H1 (cell line): ENCODE data around the gene LDLRAD1. TPM values are rescaled to one million over a fixed set of nuclear protein-coding genes. Genes with fewer than 3 reads are reported as not detected.
"Not testable (repeated sequence)": the region's sequence is repeated elsewhere in the genome, so short reads cannot be mapped to it uniquely, and the experiment has no call there.

Experiments
- CTCF ChIA-PET: fragments of 300-600 bp; sonication (Branson Sonifier 250); formaldehyde crosslinking; loops from one replicate; lab custom pipeline; 2021; ENCODE audit not compliant: partially characterized antibody; lab: Charles Lee
- POLR2A ChIA-PET: fragments of 300-600 bp; sonication (Branson Sonifier 250); formaldehyde crosslinking; loops from one replicate; lab custom pipeline; 2021; ENCODE audit warnings: inconsistent platforms; ENCODE audit not compliant: partially characterized antibody; lab: Charles Lee
- DNase-seq, 2 experiments: peaks; one replicate each; pipeline versions ENCODE4 v3.0.0 to v3.0.0-alpha.2; 2010 to 2022; ENCODE audit warnings: low spot score in 2 of 2, low read depth in 1 of 2, mixed read lengths in 1 of 2
- FAIRE-seq: peaks from 2 replicates; lab custom pipeline; 2011; peaks lifted over from hg19 to GRCh38; lab: Jason Lieb, UNC
- H2AFZ ChIP-seq: 2 replicates; pipeline ENCODE4 v1.8.1; 2012; ENCODE audit warnings: low read length, inconsistent platforms
- H2AK5ac ChIP-seq: 2 replicates; pipeline ENCODE4 v1.6.1; 2013; ENCODE audit warnings: low read depth, low read length
- H2BK120ac ChIP-seq: replicated peaks from 2 replicates; pipeline ENCODE3; 2013; ENCODE audit warnings: low read depth, low read length, inconsistent platforms
- H2BK12ac ChIP-seq: 2 replicates; pipeline ENCODE4 v1.6.1; 2013; ENCODE audit warnings: low read depth, low read length
- H2BK15ac ChIP-seq: 2 replicates; pipeline ENCODE4 v1.6.1; 2013; ENCODE audit warnings: low read length
- H2BK20ac ChIP-seq: 2 replicates; pipeline ENCODE4 v1.6.1; 2013; ENCODE audit warnings: low read length
- H2BK5ac ChIP-seq: 2 replicates; pipeline ENCODE4 v1.6.1; 2013; ENCODE audit warnings: low read depth, low read length
- H3K14ac ChIP-seq: 2 replicates; pipeline ENCODE4 v1.6.1; 2013; ENCODE audit warnings: inconsistent platforms; ENCODE audit not compliant: insufficient read length
- H3K18ac ChIP-seq: 2 replicates; pipeline ENCODE4 v1.6.1; 2013; ENCODE audit warnings: low read length; ENCODE audit errors: extremely low read depth
- H3K23ac ChIP-seq: 2 replicates; pipeline ENCODE4 v1.6.1; 2013; ENCODE audit warnings: inconsistent platforms; ENCODE audit not compliant: insufficient read length
- H3K23me2 ChIP-seq: 2 replicates; pipeline ENCODE4 v1.6.1; 2013; ENCODE audit warnings: low read depth, low read length
- H3K27ac ChIP-seq: 2 replicates; pipeline ENCODE4 v1.6.1; 2011; ENCODE audit warnings: low read depth, low read length, inconsistent platforms
- H3K27me3 ChIP-seq, 4 experiments: replicated peaks in 1 of 4; 1 replicate in 1 of 4; 2 replicates in 3 of 4; pipeline versions ENCODE4 v1.6.1 to v1.8.1; 2011 to 2013; ENCODE audit warnings: low read length in 3 of 4, mild to moderate bottlenecking in 3 of 4, inconsistent platforms in 2 of 4, mixed read lengths in 2 of 4, moderate library complexity in 1 of 4; ENCODE audit not compliant: control insufficient read depth in 3 of 4, insufficient read depth in 3 of 4; ENCODE audit errors: extremely low read depth in 1 of 4
- H3K36me3 ChIP-seq, 4 experiments: 2 replicates each; pipeline versions ENCODE4 v1.6.1 to v1.8.1; 2011 to 2013; ENCODE audit warnings: mild to moderate bottlenecking in 4 of 4, low read length in 3 of 4, moderate library complexity in 2 of 4, control low read depth in 1 of 4, inconsistent platforms in 1 of 4; ENCODE audit not compliant: insufficient read depth in 4 of 4, control insufficient read depth in 2 of 4
- H3K4ac ChIP-seq: replicated peaks from 2 replicates; pipeline ENCODE3; 2013; ENCODE audit warnings: low read length, low read depth, mixed read lengths, inconsistent platforms; ENCODE audit not compliant: insufficient read length
- H3K4me1 ChIP-seq, 4 experiments: replicated peaks in 1 of 4; 1 replicate in 1 of 4; 2 replicates in 3 of 4; pipeline versions ENCODE4 v1.6.1 to v1.8.1; 2011 to 2013; ENCODE audit warnings: low read length in 3 of 4, inconsistent platforms in 2 of 4, mixed read lengths in 1 of 4; ENCODE audit not compliant: insufficient read depth in 4 of 4, control insufficient read depth in 3 of 4
- H3K4me2 ChIP-seq, 2 experiments: 2 replicates each; pipeline versions ENCODE4 v1.6.1 to v1.8.1; 2011 to 2013; ENCODE audit warnings: low read depth in 2 of 2, low read length in 2 of 2, control low read depth in 1 of 2, inconsistent platforms in 1 of 2, mild to moderate bottlenecking in 1 of 2; ENCODE audit not compliant: insufficient read depth in 1 of 2
- H3K4me3 ChIP-seq, 4 experiments: fragments of 200-600, 300-600 bp in 1 of 4; sonication (generic), shearing (Covaris generic), sonication (Bioruptor Twin) in 1 of 4; 2 replicates each; pipeline versions ENCODE4 v1.5.1 to v1.8.1; 2011 to 2016; ENCODE audit warnings: low read length in 4 of 4, low read depth in 3 of 4, control low read depth in 2 of 4, inconsistent platforms in 2 of 4, mild to moderate bottlenecking in 2 of 4, mixed read lengths in 1 of 4, moderate library complexity in 1 of 4; ENCODE audit not compliant: insufficient read depth in 2 of 4; ENCODE audit errors: extremely low read depth in 1 of 4
- H3K56ac ChIP-seq: replicated peaks from 2 replicates; pipeline ENCODE3; 2013; ENCODE audit warnings: low read depth, mild to moderate bottlenecking, mixed read lengths, low read length, inconsistent platforms; ENCODE audit not compliant: insufficient read length
- H3K79me1 ChIP-seq: 2 replicates; pipeline ENCODE4 v1.6.1; 2013; ENCODE audit warnings: low read depth, low read length, control low read depth
- H3K79me2 ChIP-seq, 2 experiments: 2 replicates each; pipeline versions ENCODE4 v1.6.1 to v1.8.1; 2012 to 2013; ENCODE audit warnings: low read length in 2 of 2, mild to moderate bottlenecking in 2 of 2, inconsistent platforms in 1 of 2; ENCODE audit not compliant: insufficient read depth in 2 of 2, control insufficient read depth in 1 of 2
- H3K9ac ChIP-seq, 4 experiments: replicated peaks in 1 of 4; 1 replicate in 1 of 4; 2 replicates in 3 of 4; pipeline versions ENCODE4 v1.6.1 to v1.8.1; 2011 to 2013; ENCODE audit warnings: low read depth in 3 of 4, low read length in 3 of 4, control low read depth in 2 of 4, mild to moderate bottlenecking in 2 of 4, moderate library complexity in 2 of 4, inconsistent platforms in 1 of 4; ENCODE audit errors: extremely low read depth in 1 of 4
- H3K9me3 ChIP-seq, 2 experiments: 2 replicates each; pipeline versions ENCODE4 v1.6.1 to v1.8.1; 2012 to 2013; ENCODE audit warnings: mild to moderate bottlenecking in 2 of 2, moderate library complexity in 2 of 2, control low read depth in 1 of 2, inconsistent platforms in 1 of 2, low read depth in 1 of 2, low read length in 1 of 2, mixed read lengths in 1 of 2; ENCODE audit not compliant: insufficient read depth in 2 of 2
- H4K20me1 ChIP-seq, 2 experiments: replicated peaks in 1 of 2; 2 replicates each; pipeline versions ENCODE3 to v1.8.1; 2011 to 2013; ENCODE audit warnings: inconsistent platforms in 2 of 2, low read length in 2 of 2, mild to moderate bottlenecking in 1 of 2; ENCODE audit not compliant: insufficient read depth in 2 of 2, control insufficient read depth in 1 of 2
- H4K5ac ChIP-seq: 2 replicates; pipeline ENCODE4 v1.6.1; 2013; ENCODE audit warnings: low read length, low read depth, mixed read lengths, inconsistent platforms; ENCODE audit not compliant: insufficient read length
- H4K8ac ChIP-seq: 2 replicates; pipeline ENCODE4 v1.8.0; 2013; ENCODE audit warnings: mild to moderate bottlenecking, moderate library complexity, low read length, inconsistent platforms; ENCODE audit not compliant: insufficient read depth; ENCODE audit errors: extremely low read depth
- H4K91ac ChIP-seq: replicated peaks from 2 replicates; pipeline ENCODE3; 2013; ENCODE audit warnings: low read length, mixed read lengths, inconsistent platforms; ENCODE audit not compliant: insufficient read length
- WGBS, 2 experiments: shearing (Covaris generic) in 1 of 2; methylation state at CpG; one replicate each; pipeline versions ENCODE4 v1.1.6 to v1.1.7; 2013 to 2015; ENCODE audit warnings: low lambda C conversion rate in 2 of 2, mixed read lengths in 2 of 2, inconsistent platforms in 1 of 2, low coverage in 1 of 2, missing lambda C conversion rate in 1 of 2; ENCODE audit not compliant: insufficient replicate concordance in 2 of 2, insufficient coverage in 1 of 2, insufficient read length in 1 of 2; ENCODE audit errors: extremely low coverage in 1 of 2, missing lambda C conversion rate in 1 of 2; 5-methylcytosine and 5-hydroxymethylcytosine counted together
- polyA plus RNA-seq, 7 experiments: library from polyadenylated mRNA; depleted of rRNA in 3 of 7; stranded (reverse) in 5 of 7; unstranded in 2 of 7; fragments of >200 nt in 5 of 7; fragments of 200-250 nt in 2 of 7; gene quantifications; 1 replicate in 5 of 7; 2 replicates in 1 of 7; 4 replicates in 1 of 7; pipeline versions ENCODE4 v1.2.1 to v1.2.3, GENCODE V29; 2011 to 2013; ENCODE audit warnings: missing spikeins in 2 of 7, mixed read lengths in 2 of 7
- total RNA-seq: library from RNA; stranded (reverse); fragmentation: NEBNext Ultra II Directional; extraction: Animal tissue kit (Norgen Biotek cat#: 25700); gene quantifications from 2 replicates; pipeline ENCODE4 v1.2.1, GENCODE V29; 2021

LDLRAD1 gene
- total and polyA plus RNA-seq, 2 of the 8 experiments (the other 6 are each of a cell fraction or from before 2014, with no cell fraction given): not detected

- not testable (repeated sequence) for H2BK5ac ChIP-seq, FAIRE-seq, H4K20me1 ChIP-seq
Measured at GRCh38 chr1:53969323-53969722, 48.7 kb downstream of the LDLRAD1 start.

More at GRCh38 chr1:53969323-53969722, 48.7 kb downstream of the LDLRAD1 start:
- H2AK5ac ChIP-seq, DNase-seq, H4K91ac ChIP-seq, H2BK15ac ChIP-seq, H2BK12ac ChIP-seq, H3K4me3 ChIP-seq, H2BK120ac ChIP-seq, H4K8ac ChIP-seq, H3K27me3 ChIP-seq, H3K23ac ChIP-seq, H3K4ac ChIP-seq, H3K18ac ChIP-seq, H2AFZ ChIP-seq, H3K4me1 ChIP-seq, H2BK20ac ChIP-seq, H3K4me2 ChIP-seq, H3K56ac ChIP-seq, H3K9me3 ChIP-seq, H3K79me2 ChIP-seq, H3K14ac ChIP-seq, H3K79me1 ChIP-seq, H3K23me2 ChIP-seq, H3K9ac ChIP-seq, H3K27ac ChIP-seq, H4K5ac ChIP-seq: not testable (repeated sequence)
- 84% methylated on average over 2 of the region's 2 CpGs; no CpG with 5 or more reads in 1 of the 2 experiments for WGBS, 2 experiments
- POLR2A ChIA-PET: interaction anchor here (1.3 kb wide), 2 partner anchors 13 to 108 kb away, joined by 3 read pairs; no protein-coding TSS in a partner anchor
- peaks cover 4 to 40% (median 11%) of the 10 kb centered on the region in 4 experiments for H3K36me3 ChIP-seq
- CTCF ChIA-PET: interaction anchor here (1.6 to 2.9 kb wide), 2 partner anchors 10 to 112 kb away, joined by 3 to 19 read pairs; no protein-coding TSS in a partner anchor
